K562 (cell line): ENCODE measurements around the gene SLC2A4RG.

Source experiments
- GABPA ChIP-seq: fragments of 200-800 bp; sonication (Bioruptor generic); conservative IDR thresholded peaks from 2 replicates; pipeline ENCODE4 v1.6.1; 2016; ENCODE audit warnings: low read depth, missing genetic modification characterization, missing compliant biosample characterization
- HMBOX1 ChIP-seq: sonication (generic); IDR thresholded peaks from 2 replicates; pipeline ENCODE4 v1.6.1; 2016
- NFIX ChIP-seq: fragments of 250-450 bp; sonication (Bioruptor Pico); IDR thresholded peaks from 2 replicates; pipeline ENCODE4 v1.4.0; 2020; ENCODE audit warnings: low read depth, mild to moderate bottlenecking, moderate library complexity
- POLR2A ChIP-seq: fragments of 450-650 bp; conservative IDR thresholded peaks from 2 replicates; pipeline ENCODE4 v1.6.1; 2016
- SMARCE1 ChIP-seq: fragments of 450-650 bp; IDR thresholded peaks from 2 replicates; pipeline ENCODE4 v1.7.1; 2016; ENCODE audit warnings: mild to moderate bottlenecking
- SPI1 ChIP-seq: IDR thresholded peaks from 2 replicates; pipeline ENCODE4 v1.6.1; 2011; ENCODE audit warnings: low read depth, low read length, control low read depth, borderline replicate concordance
- TF ChIP-seq, protein P1 (sequence below): fragments of 450-650 bp; IDR thresholded peaks from 2 replicates; pipeline ENCODE4 v1.6.1; 2017; ENCODE audit warnings: antibody characterized with exemption, mild to moderate bottlenecking
- TF ChIP-seq, protein P2 (sequence below): sonication (generic); formaldehyde crosslinking; IDR thresholded peaks from 2 replicates; pipeline ENCODE4 v1.8.1; 2023; ENCODE audit warnings: mild to moderate bottlenecking, missing genetic modification reagents
- TF ChIP-seq, protein P3 (sequence below), 3 experiments: IDR thresholded peaks in 2 of 3; conservative IDR thresholded peaks in 1 of 3; 2 replicates each; pipeline ENCODE4 v1.5.1; 2011 to 2012; ENCODE audit warnings: low read length in 3 of 3, mild to moderate bottlenecking in 3 of 3, control low read depth in 2 of 3, improper control_type of control experiment in 1 of 3, inconsistent platforms in 1 of 3, low read depth in 1 of 3, mixed read lengths in 1 of 3, moderate library complexity in 1 of 3; ENCODE audit not compliant: insufficient read depth in 2 of 3
- TF ChIP-seq, protein P4 (sequence below): sonication (generic); formaldehyde crosslinking; IDR thresholded peaks from 2 replicates; pipeline ENCODE4 v1.9.0; 2022; ENCODE audit warnings: mild to moderate bottlenecking, missing genetic modification reagents
- TF ChIP-seq, protein P5 (sequence below): fragments of 450-650 bp; formaldehyde crosslinking; IDR thresholded peaks from 2 replicates; pipeline ENCODE4 v1.4.0; 2022; ENCODE audit warnings: missing genetic modification characterization
- TF ChIP-seq, protein P6 (sequence below): fragments of 150-350 bp; conservative IDR thresholded peaks from 2 replicates; pipeline ENCODE4 v1.6.1; 2014; ENCODE audit warnings: low read length

DNA sequence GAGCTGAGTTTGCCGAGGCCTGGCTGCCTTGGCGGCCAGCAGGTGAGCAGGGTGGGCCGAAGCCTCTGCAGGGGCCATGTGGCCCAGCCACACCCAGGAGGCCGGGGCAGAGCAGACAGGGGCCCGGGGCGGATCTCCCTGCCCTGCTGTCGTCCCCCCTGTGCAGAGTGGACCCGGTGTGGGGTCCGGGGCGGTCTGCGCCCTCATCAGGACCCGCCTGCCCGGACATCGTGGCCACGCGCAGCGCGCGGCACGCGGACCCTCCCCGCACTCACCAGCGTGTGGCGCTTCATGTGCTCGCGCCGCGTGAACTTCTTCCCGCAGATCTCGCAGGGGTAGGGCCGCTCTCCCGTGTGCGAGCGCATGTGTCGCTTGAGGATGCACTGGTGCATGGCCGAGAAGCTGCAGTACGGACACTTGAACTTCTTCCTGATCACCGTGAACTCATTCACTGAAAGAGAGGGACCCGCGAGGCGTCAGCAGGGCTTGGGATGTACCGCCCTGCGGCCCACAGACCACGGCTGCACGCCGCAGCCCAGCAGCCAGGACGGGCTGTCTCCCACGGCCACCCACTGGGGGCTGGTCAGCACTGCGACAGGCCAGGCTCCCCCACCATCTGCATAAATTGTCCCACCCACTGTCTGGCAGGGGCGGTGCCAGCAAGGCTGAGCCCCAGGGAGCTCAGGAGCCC is 13.0 kb downstream of the SLC2A4RG start:
- TF ChIP-seq, protein P1, sequence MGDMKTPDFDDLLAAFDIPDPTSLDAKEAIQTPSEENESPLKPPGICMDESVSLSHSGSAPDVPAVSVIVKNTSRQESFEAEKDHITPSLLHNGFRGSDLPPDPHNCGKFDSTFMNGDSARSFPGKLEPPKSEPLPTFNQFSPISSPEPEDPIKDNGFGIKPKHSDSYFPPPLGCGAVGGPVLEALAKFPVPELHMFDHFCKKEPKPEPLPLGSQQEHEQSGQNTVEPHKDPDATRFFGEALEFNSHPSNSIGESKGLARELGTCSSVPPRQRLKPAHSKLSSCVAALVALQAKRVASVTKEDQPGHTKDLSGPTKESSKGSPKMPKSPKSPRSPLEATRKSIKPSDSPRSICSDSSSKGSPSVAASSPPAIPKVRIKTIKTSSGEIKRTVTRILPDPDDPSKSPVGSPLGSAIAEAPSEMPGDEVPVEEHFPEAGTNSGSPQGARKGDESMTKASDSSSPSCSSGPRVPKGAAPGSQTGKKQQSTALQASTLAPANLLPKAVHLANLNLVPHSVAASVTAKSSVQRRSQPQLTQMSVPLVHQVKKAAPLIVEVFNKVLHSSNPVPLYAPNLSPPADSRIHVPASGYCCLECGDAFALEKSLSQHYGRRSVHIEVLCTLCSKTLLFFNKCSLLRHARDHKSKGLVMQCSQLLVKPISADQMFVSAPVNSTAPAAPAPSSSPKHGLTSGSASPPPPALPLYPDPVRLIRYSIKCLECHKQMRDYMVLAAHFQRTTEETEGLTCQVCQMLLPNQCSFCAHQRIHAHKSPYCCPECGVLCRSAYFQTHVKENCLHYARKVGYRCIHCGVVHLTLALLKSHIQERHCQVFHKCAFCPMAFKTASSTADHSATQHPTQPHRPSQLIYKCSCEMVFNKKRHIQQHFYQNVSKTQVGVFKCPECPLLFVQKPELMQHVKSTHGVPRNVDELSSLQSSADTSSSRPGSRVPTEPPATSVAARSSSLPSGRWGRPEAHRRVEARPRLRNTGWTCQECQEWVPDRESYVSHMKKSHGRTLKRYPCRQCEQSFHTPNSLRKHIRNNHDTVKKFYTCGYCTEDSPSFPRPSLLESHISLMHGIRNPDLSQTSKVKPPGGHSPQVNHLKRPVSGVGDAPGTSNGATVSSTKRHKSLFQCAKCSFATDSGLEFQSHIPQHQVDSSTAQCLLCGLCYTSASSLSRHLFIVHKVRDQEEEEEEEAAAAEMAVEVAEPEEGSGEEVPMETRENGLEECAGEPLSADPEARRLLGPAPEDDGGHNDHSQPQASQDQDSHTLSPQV: no peak
- TF ChIP-seq, protein P2, sequence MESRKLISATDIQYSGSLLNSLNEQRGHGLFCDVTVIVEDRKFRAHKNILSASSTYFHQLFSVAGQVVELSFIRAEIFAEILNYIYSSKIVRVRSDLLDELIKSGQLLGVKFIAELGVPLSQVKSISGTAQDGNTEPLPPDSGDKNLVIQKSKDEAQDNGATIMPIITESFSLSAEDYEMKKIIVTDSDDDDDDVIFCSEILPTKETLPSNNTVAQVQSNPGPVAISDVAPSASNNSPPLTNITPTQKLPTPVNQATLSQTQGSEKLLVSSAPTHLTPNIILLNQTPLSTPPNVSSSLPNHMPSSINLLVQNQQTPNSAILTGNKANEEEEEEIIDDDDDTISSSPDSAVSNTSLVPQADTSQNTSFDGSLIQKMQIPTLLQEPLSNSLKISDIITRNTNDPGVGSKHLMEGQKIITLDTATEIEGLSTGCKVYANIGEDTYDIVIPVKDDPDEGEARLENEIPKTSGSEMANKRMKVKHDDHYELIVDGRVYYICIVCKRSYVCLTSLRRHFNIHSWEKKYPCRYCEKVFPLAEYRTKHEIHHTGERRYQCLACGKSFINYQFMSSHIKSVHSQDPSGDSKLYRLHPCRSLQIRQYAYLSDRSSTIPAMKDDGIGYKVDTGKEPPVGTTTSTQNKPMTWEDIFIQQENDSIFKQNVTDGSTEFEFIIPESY: peak; percentile 99
- TF ChIP-seq POLR2A (no peak), NFIX (CRISPR knock-in tag) (no peak), SPI1 (no peak), HMBOX1 (no peak), SMARCE1 (no peak), GABPA (no peak)
- TF ChIP-seq, protein P3, sequence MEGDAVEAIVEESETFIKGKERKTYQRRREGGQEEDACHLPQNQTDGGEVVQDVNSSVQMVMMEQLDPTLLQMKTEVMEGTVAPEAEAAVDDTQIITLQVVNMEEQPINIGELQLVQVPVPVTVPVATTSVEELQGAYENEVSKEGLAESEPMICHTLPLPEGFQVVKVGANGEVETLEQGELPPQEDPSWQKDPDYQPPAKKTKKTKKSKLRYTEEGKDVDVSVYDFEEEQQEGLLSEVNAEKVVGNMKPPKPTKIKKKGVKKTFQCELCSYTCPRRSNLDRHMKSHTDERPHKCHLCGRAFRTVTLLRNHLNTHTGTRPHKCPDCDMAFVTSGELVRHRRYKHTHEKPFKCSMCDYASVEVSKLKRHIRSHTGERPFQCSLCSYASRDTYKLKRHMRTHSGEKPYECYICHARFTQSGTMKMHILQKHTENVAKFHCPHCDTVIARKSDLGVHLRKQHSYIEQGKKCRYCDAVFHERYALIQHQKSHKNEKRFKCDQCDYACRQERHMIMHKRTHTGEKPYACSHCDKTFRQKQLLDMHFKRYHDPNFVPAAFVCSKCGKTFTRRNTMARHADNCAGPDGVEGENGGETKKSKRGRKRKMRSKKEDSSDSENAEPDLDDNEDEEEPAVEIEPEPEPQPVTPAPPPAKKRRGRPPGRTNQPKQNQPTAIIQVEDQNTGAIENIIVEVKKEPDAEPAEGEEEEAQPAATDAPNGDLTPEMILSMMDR (IDR thresholded peaks at IDR 0.05 in 2 of 3, conservative IDR thresholded peaks at IDR 0.05 in 1 of 3; ENCODE audit: insufficient read depth in 2 of 3, low read depth in 1 of 3, low read length in 3 of 3): 0 out of 6 replicates have a peak, but pooled peaks of 1 of the 3 experiments have one; percentile 2
- TF ChIP-seq, protein P4, sequence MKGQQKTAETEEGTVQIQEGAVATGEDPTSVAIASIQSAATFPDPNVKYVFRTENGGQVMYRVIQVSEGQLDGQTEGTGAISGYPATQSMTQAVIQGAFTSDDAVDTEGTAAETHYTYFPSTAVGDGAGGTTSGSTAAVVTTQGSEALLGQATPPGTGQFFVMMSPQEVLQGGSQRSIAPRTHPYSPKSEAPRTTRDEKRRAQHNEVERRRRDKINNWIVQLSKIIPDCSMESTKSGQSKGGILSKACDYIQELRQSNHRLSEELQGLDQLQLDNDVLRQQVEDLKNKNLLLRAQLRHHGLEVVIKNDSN (CRISPR knock-in tag): no peak
- TF ChIP-seq, protein P5, sequence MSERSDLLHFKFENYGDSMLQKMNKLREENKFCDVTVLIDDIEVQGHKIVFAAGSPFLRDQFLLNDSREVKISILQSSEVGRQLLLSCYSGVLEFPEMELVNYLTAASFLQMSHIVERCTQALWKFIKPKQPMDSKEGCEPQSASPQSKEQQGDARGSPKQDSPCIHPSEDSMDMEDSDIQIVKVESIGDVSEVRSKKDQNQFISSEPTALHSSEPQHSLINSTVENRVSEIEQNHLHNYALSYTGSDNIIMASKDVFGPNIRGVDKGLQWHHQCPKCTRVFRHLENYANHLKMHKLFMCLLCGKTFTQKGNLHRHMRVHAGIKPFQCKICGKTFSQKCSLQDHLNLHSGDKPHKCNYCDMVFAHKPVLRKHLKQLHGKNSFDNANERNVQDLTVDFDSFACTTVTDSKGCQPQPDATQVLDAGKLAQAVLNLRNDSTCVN: no peak
- TF ChIP-seq, protein P6, sequence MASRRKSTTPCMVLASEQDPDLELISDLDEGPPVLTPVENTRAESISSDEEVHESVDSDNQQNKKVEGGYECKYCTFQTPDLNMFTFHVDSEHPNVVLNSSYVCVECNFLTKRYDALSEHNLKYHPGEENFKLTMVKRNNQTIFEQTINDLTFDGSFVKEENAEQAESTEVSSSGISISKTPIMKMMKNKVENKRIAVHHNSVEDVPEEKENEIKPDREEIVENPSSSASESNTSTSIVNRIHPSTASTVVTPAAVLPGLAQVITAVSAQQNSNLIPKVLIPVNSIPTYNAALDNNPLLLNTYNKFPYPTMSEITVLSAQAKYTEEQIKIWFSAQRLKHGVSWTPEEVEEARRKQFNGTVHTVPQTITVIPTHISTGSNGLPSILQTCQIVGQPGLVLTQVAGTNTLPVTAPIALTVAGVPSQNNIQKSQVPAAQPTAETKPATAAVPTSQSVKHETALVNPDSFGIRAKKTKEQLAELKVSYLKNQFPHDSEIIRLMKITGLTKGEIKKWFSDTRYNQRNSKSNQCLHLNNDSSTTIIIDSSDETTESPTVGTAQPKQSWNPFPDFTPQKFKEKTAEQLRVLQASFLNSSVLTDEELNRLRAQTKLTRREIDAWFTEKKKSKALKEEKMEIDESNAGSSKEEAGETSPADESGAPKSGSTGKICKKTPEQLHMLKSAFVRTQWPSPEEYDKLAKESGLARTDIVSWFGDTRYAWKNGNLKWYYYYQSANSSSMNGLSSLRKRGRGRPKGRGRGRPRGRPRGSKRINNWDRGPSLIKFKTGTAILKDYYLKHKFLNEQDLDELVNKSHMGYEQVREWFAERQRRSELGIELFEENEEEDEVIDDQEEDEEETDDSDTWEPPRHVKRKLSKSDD: no peak
